Measurements from ENCODE around the gene SPINK13. TPM values are rescaled to one million over a fixed set of nuclear protein-coding genes. Genes with fewer than 3 reads are reported as not detected.

SPINK13 gene
- total and polyA plus RNA-seq, 2 of the 4 experiments (the other 2 are of a cell fraction) = not detected

GRCh38 chr5:148312153-148312552, 43.6 kb downstream of the SPINK13 start, which contains the start of gene SPINK7:
Gene SPINK7, plus strand, starts transcription at chr5:148312423. Its CDS starts 61 bp downstream, at chr5:148312484.
- BruUV-seq (replicated peaks) = no TSS peak
- no peak within 1 kb of the TSS for H3K4ac ChIP-seq (ENCODE audit: low read depth, low read length)

More at GRCh38 chr5:148312153-148312552, 43.6 kb downstream of the SPINK13 start, which contains the start of gene SPINK7:
- H2AFZ ChIP-seq (replicated peaks; ENCODE audit: low read length, poor library complexity) = no peak within 1 kb of the TSS
- no peak within 1 kb of the TSS for H4K8ac ChIP-seq (ENCODE audit: low read depth in 2 of 2, low read length in 2 of 2)
- WGBS, 2 experiments (ENCODE audit: extremely low coverage in 2 of 2, insufficient read length in 1 of 2) = no CpG with 5 or more reads among the region's 3 CpGs
- in situ Hi-C loops (cut with MboI; ENCODE audit: low sequenced_read_pairs) (no loop called here), intact Hi-C loops (cut with micrococcal nuclease) (no loop called here), dilution Hi-C loops (cut with HindIII; ENCODE audit: low sequenced_read_pairs, unreplicated experiment) (no loop called here)
- H3K14ac ChIP-seq (replicated peaks; ENCODE audit: low read depth, low read length) = no peak within 1 kb of the TSS
- no peak for TF ChIP-seq BHLHE40 (IDR thresholded peaks at IDR 0.05; ENCODE audit: low read depth, low read length)
- TF ChIP-seq RFX5 (IDR thresholded peaks at IDR 0.05; ENCODE audit: low read depth, low read length) = no peak
- TF ChIP-seq, protein P1, sequence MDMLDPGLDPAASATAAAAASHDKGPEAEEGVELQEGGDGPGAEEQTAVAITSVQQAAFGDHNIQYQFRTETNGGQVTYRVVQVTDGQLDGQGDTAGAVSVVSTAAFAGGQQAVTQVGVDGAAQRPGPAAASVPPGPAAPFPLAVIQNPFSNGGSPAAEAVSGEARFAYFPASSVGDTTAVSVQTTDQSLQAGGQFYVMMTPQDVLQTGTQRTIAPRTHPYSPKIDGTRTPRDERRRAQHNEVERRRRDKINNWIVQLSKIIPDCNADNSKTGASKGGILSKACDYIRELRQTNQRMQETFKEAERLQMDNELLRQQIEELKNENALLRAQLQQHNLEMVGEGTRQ (IDR thresholded peaks at IDR 0.05; ENCODE audit: low read depth, low read length) = no peak
- no peak for TF ChIP-seq POLR2A (IDR thresholded peaks at IDR 0.05; ENCODE audit: low read depth, low read length)
- TF ChIP-seq, protein P2, sequence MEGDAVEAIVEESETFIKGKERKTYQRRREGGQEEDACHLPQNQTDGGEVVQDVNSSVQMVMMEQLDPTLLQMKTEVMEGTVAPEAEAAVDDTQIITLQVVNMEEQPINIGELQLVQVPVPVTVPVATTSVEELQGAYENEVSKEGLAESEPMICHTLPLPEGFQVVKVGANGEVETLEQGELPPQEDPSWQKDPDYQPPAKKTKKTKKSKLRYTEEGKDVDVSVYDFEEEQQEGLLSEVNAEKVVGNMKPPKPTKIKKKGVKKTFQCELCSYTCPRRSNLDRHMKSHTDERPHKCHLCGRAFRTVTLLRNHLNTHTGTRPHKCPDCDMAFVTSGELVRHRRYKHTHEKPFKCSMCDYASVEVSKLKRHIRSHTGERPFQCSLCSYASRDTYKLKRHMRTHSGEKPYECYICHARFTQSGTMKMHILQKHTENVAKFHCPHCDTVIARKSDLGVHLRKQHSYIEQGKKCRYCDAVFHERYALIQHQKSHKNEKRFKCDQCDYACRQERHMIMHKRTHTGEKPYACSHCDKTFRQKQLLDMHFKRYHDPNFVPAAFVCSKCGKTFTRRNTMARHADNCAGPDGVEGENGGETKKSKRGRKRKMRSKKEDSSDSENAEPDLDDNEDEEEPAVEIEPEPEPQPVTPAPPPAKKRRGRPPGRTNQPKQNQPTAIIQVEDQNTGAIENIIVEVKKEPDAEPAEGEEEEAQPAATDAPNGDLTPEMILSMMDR (conservative IDR thresholded peaks at IDR 0.05; ENCODE audit: low read depth, low read length) = no peak
- TF ChIP-seq CHD1 (IDR thresholded peaks at IDR 0.05; ENCODE audit: low read depth, low read length) = no peak
- TF ChIP-seq MAZ (IDR thresholded peaks at IDR 0.05; ENCODE audit: borderline replicate concordance, low read depth, low read length) = no peak
- TF ChIP-seq, protein P3, sequence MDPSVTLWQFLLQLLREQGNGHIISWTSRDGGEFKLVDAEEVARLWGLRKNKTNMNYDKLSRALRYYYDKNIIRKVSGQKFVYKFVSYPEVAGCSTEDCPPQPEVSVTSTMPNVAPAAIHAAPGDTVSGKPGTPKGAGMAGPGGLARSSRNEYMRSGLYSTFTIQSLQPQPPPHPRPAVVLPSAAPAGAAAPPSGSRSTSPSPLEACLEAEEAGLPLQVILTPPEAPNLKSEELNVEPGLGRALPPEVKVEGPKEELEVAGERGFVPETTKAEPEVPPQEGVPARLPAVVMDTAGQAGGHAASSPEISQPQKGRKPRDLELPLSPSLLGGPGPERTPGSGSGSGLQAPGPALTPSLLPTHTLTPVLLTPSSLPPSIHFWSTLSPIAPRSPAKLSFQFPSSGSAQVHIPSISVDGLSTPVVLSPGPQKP (IDR thresholded peaks at IDR 0.05; ENCODE audit: borderline replicate concordance, low read depth, low read length) = no peak
- TF ChIP-seq NFE2L2 (IDR thresholded peaks at IDR 0.05; ENCODE audit: low read depth, low read length) = no peak
- TF ChIP-seq MXI1 (IDR thresholded peaks at IDR 0.05; ENCODE audit: borderline replicate concordance, low read depth, low read length) = no peak
- TF ChIP-seq SMC3 (IDR thresholded peaks at IDR 0.05; ENCODE audit: low read depth, low read length) = no peak
- TF ChIP-seq MAFK (IDR thresholded peaks at IDR 0.05; ENCODE audit: low read depth, low read length) = no peak
- no peak for TF ChIP-seq CEBPB (IDR thresholded peaks at IDR 0.05; ENCODE audit: low read depth, low read length)
- TF ChIP-seq RCOR1 (IDR thresholded peaks at IDR 0.05; ENCODE audit: insufficient replicate concordance, low read length) = no peak
- no peak for TF ChIP-seq FOS (IDR thresholded peaks at IDR 0.05; ENCODE audit: low read depth, low read length)
- no peak for TF ChIP-seq RAD21 (IDR thresholded peaks at IDR 0.05; ENCODE audit: low read length)
- H4K91ac ChIP-seq (ENCODE audit: insufficient read depth, low read depth, low read length) = no peak within 1 kb of the TSS
- H3K27me3 ChIP-seq (ENCODE audit: control insufficient read depth, insufficient read depth, low read length) = no peaks in the 10 kb centered on the region
- no peak within 1 kb of the TSS for H2BK20ac ChIP-seq (ENCODE audit: low read depth, low read length)
- no peak within 1 kb of the TSS for H3K4me2 ChIP-seq (ENCODE audit: low read depth, low read length)
- H2BK5ac ChIP-seq (ENCODE audit: low read depth, low read length, poor library complexity, severe bottlenecking) = no peak within 1 kb of the TSS
- no peak within 1 kb of the TSS for H3K4me3 ChIP-seq (ENCODE audit: insufficient read depth, low read depth, low read length)
- ATAC-seq (ENCODE audit: low read depth) (no peak), DNase-seq (no peak)
- no peak within 1 kb of the TSS for H3K18ac ChIP-seq (ENCODE audit: low read depth, low read length)
- ChIA-PET POLR2A (ENCODE audit: unreplicated experiment) (no interaction called here), CTCF (no interaction called here)
- H3K9ac ChIP-seq (ENCODE audit: low read depth, low read length) = no peak within 1 kb of the TSS
- H3K56ac ChIP-seq (ENCODE audit: extremely low read depth, insufficient read depth, low read length) = no peak within 1 kb of the TSS
- no peaks in the 10 kb centered on the region for H3K36me3 ChIP-seq (ENCODE audit: control insufficient read depth, insufficient read depth, low read length)
- H3K79me1 ChIP-seq (ENCODE audit: low read depth in 1 of 2, low read length in 2 of 2) = no peaks in the 10 kb centered on the region
- no peak within 1 kb of the TSS for H2BK120ac ChIP-seq (ENCODE audit: low read depth, low read length)
- H4K20me1 ChIP-seq (ENCODE audit: insufficient read depth, low read length) = no peaks in the 10 kb centered on the region
- H3K9me1 ChIP-seq (ENCODE audit: insufficient read depth, low read length) = no peaks in the 10 kb centered on the region
- H2AK5ac ChIP-seq (ENCODE audit: low read depth, low read length) = no peak within 1 kb of the TSS
- H3K23ac ChIP-seq (ENCODE audit: low read depth, low read length) = no peak within 1 kb of the TSS
- H3K9me3 ChIP-seq (ENCODE audit: control insufficient read depth, insufficient read depth, low read length) = no peaks in the 10 kb centered on the region
- no peak within 1 kb of the TSS for H2BK15ac ChIP-seq (ENCODE audit: low read depth, low read length)
- H3K4me1 ChIP-seq (ENCODE audit: control insufficient read depth, insufficient read depth, low read length) = no peaks in the 10 kb centered on the region
- H4K5ac ChIP-seq (ENCODE audit: low read depth, low read length) = no peak within 1 kb of the TSS
- no peak within 1 kb of the TSS for H2AK9ac ChIP-seq (replicated peaks; ENCODE audit: low read depth, low read length, poor library complexity)
- H3K27ac ChIP-seq (ENCODE audit: insufficient read depth, low read length) = no peak within 1 kb of the TSS
